HepG2 (cell line): ENCODE measurements around the gene HCRTR1. TPM values are rescaled to one million over a fixed set of nuclear protein-coding genes. Genes with fewer than 3 reads are reported as not detected.

Experiments used
- ATF1 ChIP-seq: IDR thresholded peaks from 2 replicates; pipeline ENCODE4 v1.6.1; 2016; ENCODE audit warnings: mild to moderate bottlenecking, control low read depth
- CEBPG ChIP-seq: IDR thresholded peaks from 2 replicates; pipeline ENCODE4 v1.6.1; 2016
- ERF ChIP-seq: IDR thresholded peaks from 2 replicates; pipeline ENCODE4 v1.6.1; 2018; ENCODE audit warnings: missing biosample characterization, missing genetic modification reagents
- ETV5 ChIP-seq: IDR thresholded peaks from 2 replicates; pipeline ENCODE4 v1.6.1; 2018; ENCODE audit warnings: missing biosample characterization, missing genetic modification reagents, inconsistent platforms, borderline replicate concordance
- FLYWCH1 ChIP-seq: sonication (generic); formaldehyde crosslinking; IDR thresholded peaks from 2 replicates; pipeline ENCODE4 v1.8.1; 2023; ENCODE audit warnings: mild to moderate bottlenecking, missing genetic modification reagents
- FOXA3 ChIP-seq: IDR thresholded peaks from 2 replicates; pipeline ENCODE4 v1.6.1; 2016; ENCODE audit warnings: missing genetic modification reagents, missing compliant biosample characterization
- KDM1A ChIP-seq: IDR thresholded peaks from 2 replicates; pipeline ENCODE4 v1.6.1; 2016; ENCODE audit warnings: missing compliant biosample characterization
- KLF11 ChIP-seq: IDR thresholded peaks from 2 replicates; pipeline ENCODE4 v1.6.1; 2016; ENCODE audit warnings: missing compliant biosample characterization
- MED1 ChIP-seq: sonication (generic); formaldehyde crosslinking; IDR thresholded peaks from 2 replicates; pipeline ENCODE4 v1.4.0; 2020; ENCODE audit warnings: missing genetic modification reagents
- NFYB ChIP-seq: sonication (generic); formaldehyde crosslinking; IDR thresholded peaks from 2 replicates; pipeline ENCODE4 v1.4.0; 2020; ENCODE audit warnings: missing genetic modification reagents
- PRDM10 ChIP-seq: sonication (generic); formaldehyde crosslinking; IDR thresholded peaks from 2 replicates; pipeline ENCODE4 v1.4.0; 2020; ENCODE audit warnings: low read depth, missing genetic modification reagents
- RNF2 ChIP-seq: fragments of 450-650 bp; conservative IDR thresholded peaks from 2 replicates; pipeline ENCODE4 v1.6.1; 2016; ENCODE audit warnings: low read depth
- SOX6 ChIP-seq, 2 experiments: fragments of 450-650 bp in 1 of 2; sonication (generic) in 1 of 2; formaldehyde crosslinking in 1 of 2; IDR thresholded peaks; 2 replicates each; pipeline versions ENCODE4 v1.4.0 to v1.6.1; 2017 to 2020; ENCODE audit warnings: antibody characterized with exemption in 1 of 2, mild to moderate bottlenecking in 1 of 2, missing genetic modification reagents in 1 of 2
- SRY ChIP-seq: sonication (generic); formaldehyde crosslinking; IDR thresholded peaks from 2 replicates; pipeline ENCODE4 v1.8.0; 2022; ENCODE audit warnings: mild to moderate bottlenecking, missing genetic modification reagents
- TFE3 ChIP-seq: IDR thresholded peaks from 2 replicates; pipeline ENCODE4 v1.6.1; 2016
- THAP11 ChIP-seq: IDR thresholded peaks from 2 replicates; pipeline ENCODE4 v1.6.1; 2016; ENCODE audit warnings: missing biosample characterization, missing genetic modification reagents
- TRIM24 ChIP-seq: sonication (generic); formaldehyde crosslinking; IDR thresholded peaks from 2 replicates; pipeline ENCODE4 v1.8.0; 2022; ENCODE audit warnings: mild to moderate bottlenecking, missing genetic modification reagents
- ZNF136 ChIP-seq: sonication (generic); formaldehyde crosslinking; IDR thresholded peaks from 2 replicates; pipeline ENCODE4 v1.8.1; 2022; ENCODE audit warnings: low read depth, mild to moderate bottlenecking, moderate library complexity, missing genetic modification reagents
- ZNF224 ChIP-seq: sonication (generic); formaldehyde crosslinking; IDR thresholded peaks from 2 replicates; pipeline ENCODE4 v1.5.0; 2020; ENCODE audit warnings: mild to moderate bottlenecking, missing genetic modification reagents
- ZNF234 ChIP-seq: sonication (generic); formaldehyde crosslinking; conservative IDR thresholded peaks from 2 replicates; pipeline ENCODE4 v1.5.1; 2020; ENCODE audit warnings: mild to moderate bottlenecking, missing genetic modification reagents
- ZNF3 ChIP-seq: IDR thresholded peaks from 2 replicates; pipeline ENCODE4 v1.7.0; 2017; ENCODE audit warnings: inconsistent platforms
- ZNF326 ChIP-seq: sonication (generic); formaldehyde crosslinking; IDR thresholded peaks from 2 replicates; pipeline ENCODE4 v1.4.0; 2020; ENCODE audit warnings: missing genetic modification reagents, borderline replicate concordance
- ZNF737 ChIP-seq: sonication (generic); formaldehyde crosslinking; IDR thresholded peaks from 2 replicates; pipeline ENCODE4 v1.5.0; 2020; ENCODE audit warnings: missing genetic modification reagents, mild to moderate bottlenecking, borderline replicate concordance
- ZNF766 ChIP-seq: sonication (generic); formaldehyde crosslinking; IDR thresholded peaks from 2 replicates; pipeline ENCODE4 v1.5.0; 2020; ENCODE audit warnings: missing genetic modification reagents, borderline replicate concordance
- ZSCAN22 ChIP-seq: sonication (generic); formaldehyde crosslinking; IDR thresholded peaks from 2 replicates; pipeline ENCODE4 v1.4.0; 2020; ENCODE audit warnings: mild to moderate bottlenecking, missing genetic modification reagents
- polyA plus RNA-seq, 8 experiments: library from polyadenylated mRNA; depleted of rRNA in 3 of 8; stranded (reverse) in 7 of 8; unstranded in 1 of 8; fragments of >200 nt; fragmentation: Illumina TruSeq in 4 of 8; extraction: Trizol in 4 of 8; gene quantifications; 2 replicates each; pipeline versions ENCODE4 v1.2.1 to v1.2.3, GENCODE V29; 2011 to 2016; ENCODE audit warnings: low read depth in 4 of 8, missing spikeins in 1 of 8, mixed read lengths in 1 of 8; ENCODE audit not compliant: insufficient read depth in 1 of 8
- total RNA-seq, 5 experiments: library from RNA; depleted of rRNA; stranded (reverse); fragments of >200 nt; fragmentation: Illumina TruSeq; extraction: Trizol; gene quantifications; 2 replicates each; pipeline ENCODE4 v1.2.3, GENCODE V29; 2016; ENCODE audit warnings: low read depth in 1 of 5

Gene HCRTR1
- total and polyA plus RNA-seq, 2 of the 13 experiments (the other 11 are each of a cell fraction or from before 2014, with no cell fraction given) = not detected

GRCh38 chr1:31572323-31573104 is 45.0 kb upstream of the HCRTR1 start (continued):
- TF ChIP-seq ZSCAN22 (CRISPR knock-in tag) (no peak), MED1 (peak; percentile 58), PRDM10 (no peak), CEBPG (CRISPR knock-in tag) (peak; percentile 92), SOX6 (IDR thresholded peaks at IDR 0.05) (no peak), SOX6 (CRISPR knock-in tag; IDR thresholded peaks at IDR 0.05) (peak; percentile 77), THAP11 (CRISPR knock-in tag) (0 out of 2 replicates have a peak, but pooled peaks have one; percentile 32), NFYB (CRISPR knock-in tag) (no peak), FLYWCH1 (CRISPR knock-in tag) (no peak), ERF (CRISPR knock-in tag) (peak; percentile 85; the same call in 1 of the 2 replicates), ZNF224 (no peak), FOXA3 (CRISPR knock-in tag) (peak; percentile 68), ZNF766 (CRISPR knock-in tag) (no peak), TFE3 (0 out of 2 replicates have a peak, but pooled peaks have one; percentile 15), ZNF136 (no peak), ETV5 (CRISPR knock-in tag) (no peak), RNF2 (no peak), ZNF737 (CRISPR knock-in tag) (no peak), KLF11 (CRISPR knock-in tag) (0 out of 2 replicates have a peak, but pooled peaks have one; percentile 61), SRY (no peak), TRIM24 (CRISPR knock-in tag) (no peak), ZNF326 (no peak), ATF1 (CRISPR knock-in tag) (no peak), KDM1A (CRISPR knock-in tag) (peak; percentile 54; the same call in 1 of the 2 replicates), ZNF234 (CRISPR knock-in tag) (no peak), ZNF3 (CRISPR knock-in tag) (peak; percentile 98)
